Fibroblast of gingiva (primary cell): Measurements from ENCODE around the gene ZBED1.
"Not testable (repeated sequence)": the region's sequence is repeated elsewhere in the genome, so short reads cannot be mapped to it uniquely, and the experiment has no call there.

Experiments used
- DNase-seq: peaks from one replicate; pipeline ENCODE4 v3.0.0-alpha.2; 2011; ENCODE audit warnings: low read depth

Gene ZBED1

DNA sequence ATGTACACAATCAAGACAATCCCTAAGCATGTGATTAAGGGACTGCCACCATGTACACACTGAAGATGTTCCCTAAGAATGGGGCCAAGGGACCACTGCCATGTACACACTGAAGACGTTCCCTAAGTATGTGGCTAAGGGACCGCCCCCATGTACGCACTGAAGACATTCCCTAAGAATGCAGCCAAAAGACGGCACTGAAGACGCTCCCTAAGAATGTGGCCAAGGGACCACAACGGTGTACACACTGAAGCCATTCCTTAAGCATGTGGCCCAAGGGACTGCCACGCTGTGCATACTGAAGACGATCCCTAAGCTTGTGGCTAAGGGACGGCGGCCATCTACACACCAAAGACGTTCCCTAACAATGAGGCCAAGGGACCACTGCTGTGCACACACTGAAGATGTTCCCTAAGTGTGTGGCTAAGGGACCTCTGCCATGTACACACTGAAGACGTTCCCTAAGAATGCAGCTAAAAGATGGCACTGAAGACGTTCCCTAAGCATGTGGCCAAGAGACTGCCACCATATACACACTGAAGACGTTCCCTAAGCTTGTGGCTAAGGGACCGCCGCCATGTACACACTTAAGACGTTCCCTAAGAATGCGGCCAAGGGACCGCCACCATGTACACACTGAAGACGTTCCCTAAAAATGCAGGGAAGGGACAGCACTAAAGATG, 26.4 kb downstream of the ZBED1 start:
- no peak for DNase-seq

GRCh38 chrX:2473064-2473463, 27.7 kb downstream of the ZBED1 start:
- not testable (repeated sequence) for DNase-seq

DNA sequence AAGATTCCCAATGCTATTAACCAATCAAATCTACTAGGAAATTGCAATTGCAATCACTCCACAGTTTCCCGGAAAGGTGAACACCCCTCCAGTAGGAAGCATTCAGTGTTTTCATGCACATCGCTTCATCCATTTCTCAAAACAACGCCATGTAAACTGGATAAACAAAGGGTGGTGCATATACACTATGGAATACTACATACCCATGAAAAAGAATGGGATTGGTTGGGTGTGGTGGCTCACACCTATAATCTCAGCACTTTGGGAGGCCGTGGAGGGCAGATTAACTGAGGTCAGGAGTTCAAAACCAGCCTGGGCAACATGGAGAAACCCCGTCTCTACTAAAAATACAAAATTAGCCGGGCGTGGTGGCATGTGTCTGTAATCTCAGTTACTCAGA, 29.1 kb downstream of the ZBED1 start:
- DNase-seq: no peak

DNA sequence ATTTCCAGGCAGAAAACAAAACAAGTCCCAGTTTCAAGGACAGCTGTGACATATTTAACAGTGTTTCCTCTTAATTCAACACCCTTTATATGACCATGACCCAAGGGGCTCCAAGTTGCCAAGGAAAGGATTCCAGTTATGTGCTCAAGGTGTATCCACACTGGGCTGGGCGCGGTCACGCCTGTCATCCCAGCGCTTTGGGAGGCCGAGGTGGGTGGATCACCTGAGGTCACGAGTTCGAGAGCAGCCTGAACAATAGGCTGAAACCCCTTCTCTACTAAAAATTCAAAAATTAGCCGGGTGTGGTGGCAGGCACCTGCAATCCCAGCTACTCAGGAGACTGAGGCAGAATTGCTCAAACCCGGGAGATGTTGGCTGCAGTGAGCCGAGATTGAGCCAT, 29.6 kb downstream of the ZBED1 start:
- DNase-seq: not testable (repeated sequence)

DNA sequence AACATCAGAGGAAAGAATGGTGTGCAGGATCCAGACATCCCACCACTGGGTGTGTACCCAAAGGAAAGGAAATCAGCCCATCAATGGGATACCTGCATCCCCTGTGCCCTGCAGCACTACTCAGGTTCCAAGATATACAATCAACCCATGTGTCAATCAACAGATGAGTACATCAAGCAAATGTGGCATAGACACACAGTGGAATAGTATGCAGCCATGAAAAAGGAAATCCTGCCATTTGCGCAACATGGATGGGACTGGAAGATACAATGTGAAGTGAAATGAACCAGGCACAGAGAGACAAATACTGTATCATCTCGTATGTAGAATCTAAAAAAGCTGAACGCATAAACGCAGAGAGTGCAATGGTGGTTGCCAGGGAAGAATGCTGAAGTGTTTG, 30.9 kb downstream of the ZBED1 start:
- DNase-seq: not testable (repeated sequence)

- no peak for DNase-seq
Measured at GRCh38 chrX:2469196-2469685, 31.5 kb downstream of the ZBED1 start.

- DNase-seq: no peak
Measured at GRCh38 chrX:2468261-2469195, 32.2 kb downstream of the ZBED1 start.

GRCh38 chrX:2466876-2467656, 33.7 kb downstream of the ZBED1 start:
- DNase-seq: no peak

GRCh38 chrX:2464677-2465166, 36.1 kb downstream of the ZBED1 start:
- DNase-seq: no peak

GRCh38 chrX:2463973-2464676, 36.7 kb downstream of the ZBED1 start:
- DNase-seq: no peak

DNA sequence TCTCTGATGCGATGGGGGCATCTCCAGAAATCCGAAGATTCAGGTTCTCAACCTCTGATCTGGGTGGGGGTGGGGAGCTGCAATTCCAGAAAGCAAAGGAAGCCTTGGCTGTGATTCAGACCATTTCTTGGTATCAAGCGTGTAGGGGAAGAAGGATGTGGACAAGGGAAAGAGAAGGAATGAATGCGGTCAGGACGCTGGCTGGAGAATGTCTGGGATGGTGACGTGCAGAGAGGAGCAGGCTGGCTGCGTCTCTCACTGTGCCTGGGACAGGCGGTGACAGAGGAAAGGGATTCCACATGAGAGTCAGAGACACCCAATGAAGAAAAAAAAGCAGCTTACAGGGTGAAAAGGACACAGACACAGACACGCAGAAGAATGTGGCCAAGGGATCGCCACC, 37.3 kb downstream of the ZBED1 start:
- not testable (repeated sequence) for DNase-seq

DNA sequence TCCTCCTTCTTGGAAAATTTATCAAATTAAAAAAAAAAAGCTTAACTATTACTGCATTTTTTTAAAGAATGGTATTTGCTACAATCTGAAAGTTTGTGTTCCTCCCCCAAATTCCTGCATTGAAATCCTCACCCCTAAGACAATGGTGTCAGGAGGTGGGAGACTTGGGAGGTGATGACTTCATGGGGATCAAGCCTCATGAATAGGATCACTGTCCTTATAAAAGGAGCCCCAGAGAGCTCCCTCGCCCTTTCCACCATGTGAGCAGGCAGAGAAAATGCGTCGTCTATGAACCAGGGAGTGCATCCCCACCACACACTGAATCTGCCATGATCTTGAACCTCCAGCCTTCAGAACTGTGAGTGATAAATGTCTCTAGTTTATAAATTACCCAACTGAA, 38.0 kb downstream of the ZBED1 start:
- no peak for DNase-seq

DNA sequence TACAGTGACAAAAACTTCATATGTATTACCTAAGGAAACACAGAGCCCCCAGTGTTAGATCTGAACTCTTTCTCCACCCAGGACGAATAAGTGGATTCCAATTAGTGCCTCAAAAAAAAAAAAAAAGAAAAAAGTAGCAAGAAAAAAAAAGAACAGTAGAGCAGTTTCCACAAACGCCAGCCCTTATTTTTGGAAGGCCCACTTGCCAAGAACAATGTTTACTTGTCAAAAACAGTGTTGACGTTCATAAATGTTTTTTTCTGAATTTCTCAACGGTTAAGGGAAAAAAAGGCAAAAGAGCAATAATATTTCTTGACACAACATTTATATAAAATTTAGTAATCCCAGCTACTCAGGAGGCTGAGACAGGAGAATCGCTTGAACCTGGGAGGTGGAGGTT, 38.7 kb downstream of the ZBED1 start:
- peak; percentile 37 for DNase-seq

DNA sequence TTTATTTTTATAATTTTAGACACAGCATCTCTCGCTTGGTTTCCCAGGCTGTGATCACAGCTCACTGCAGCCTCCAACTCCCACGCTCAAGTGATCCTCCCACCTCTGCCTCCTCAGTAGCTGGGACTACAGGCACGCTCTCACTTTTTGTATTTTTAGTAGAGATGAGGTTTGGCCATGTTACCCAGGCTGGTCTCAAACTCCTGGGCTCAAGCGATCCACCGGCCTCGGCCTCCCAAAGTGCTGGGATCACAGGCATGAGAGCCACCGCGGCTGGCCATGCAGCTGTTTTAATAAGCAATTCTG, 39.1 kb downstream of the ZBED1 start:
- no peak for DNase-seq

DNA sequence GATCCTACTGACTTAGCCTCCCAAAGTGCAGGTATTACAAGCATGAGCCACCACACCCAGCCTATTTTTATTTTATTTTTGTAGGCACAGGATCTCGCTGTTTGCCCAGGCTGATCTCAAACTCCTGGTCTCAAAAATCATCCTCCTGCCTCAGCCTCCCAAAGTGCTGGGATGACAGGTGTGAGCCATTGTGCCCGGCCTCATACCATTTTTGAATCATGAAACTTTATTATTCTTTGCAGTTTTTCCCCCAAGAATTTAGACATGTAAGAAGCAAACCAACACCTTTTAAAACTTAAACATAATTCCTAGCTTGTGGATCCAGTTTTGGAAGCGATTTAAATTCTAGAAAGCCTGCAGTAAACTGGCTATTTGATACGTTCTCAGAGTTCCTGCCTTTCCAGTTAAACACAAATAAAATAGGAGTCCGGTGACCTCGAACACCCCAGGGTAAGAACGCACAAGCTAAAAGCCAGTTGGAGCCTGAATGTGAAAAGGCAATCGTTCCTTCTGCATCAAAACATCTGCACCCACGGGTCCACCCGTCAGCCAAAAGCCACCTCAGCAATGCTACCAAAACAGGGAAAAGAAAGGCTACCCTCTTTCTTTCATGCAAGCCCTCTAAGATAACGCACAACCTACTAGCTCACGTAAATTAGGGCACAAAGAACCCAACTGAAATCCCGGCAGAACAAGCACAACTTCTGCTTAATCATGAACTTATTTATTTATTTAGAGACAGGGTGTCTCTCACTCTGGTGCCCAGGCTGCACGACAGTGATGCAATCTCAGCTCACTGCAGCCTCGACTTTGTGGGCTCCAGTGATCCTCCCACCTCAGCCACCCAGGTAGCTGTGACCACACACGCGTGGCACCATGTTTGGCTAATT, 39.7 kb downstream of the ZBED1 start:
- DNase-seq: not testable (repeated sequence)

GRCh38 chrX:2460048-2460447, 40.7 kb downstream of the ZBED1 start:
- DNase-seq: not testable (repeated sequence)

- no peak for DNase-seq
Measured at GRCh38 chrX:2458309-2458708, 42.5 kb downstream of the ZBED1 start.

- no peak for DNase-seq
Measured at GRCh38 chrX:2457289-2458133, 43.3 kb downstream of the ZBED1 start.

- not testable (repeated sequence) for DNase-seq
Measured at GRCh38 chrX:2456091-2456490, 44.7 kb downstream of the ZBED1 start.

- DNase-seq: not testable (repeated sequence)
Measured at GRCh38 chrX:2454620-2455019, 46.2 kb downstream of the ZBED1 start.
